H1 (cell line): ENCODE results near the gene LPP. TPM values are rescaled to one million over a fixed set of nuclear protein-coding genes. Genes with fewer than 3 reads are reported as not detected.

Experiments
- CEBPB ChIP-seq: IDR thresholded peaks from 2 replicates; pipeline ENCODE4 v1.6.1; 2012; ENCODE audit warnings: low read depth, low read length
- CHD2 ChIP-seq: IDR thresholded peaks from 2 replicates; pipeline ENCODE4 v1.6.1; 2012; ENCODE audit warnings: low read length, improper control_type of control experiment
- RAD21 ChIP-seq, 2 experiments: IDR thresholded peaks in 1 of 2; conservative IDR thresholded peaks in 1 of 2; 2 replicates each; pipeline ENCODE4 v1.6.1; 2011; ENCODE audit warnings: low read depth in 2 of 2, low read length in 2 of 2, improper control_type of control experiment in 1 of 2, inconsistent platforms in 1 of 2, mild to moderate bottlenecking in 1 of 2, moderate library complexity in 1 of 2
- RNF2 ChIP-seq: fragments of 200-900, 300-1000 bp; sonication (generic); IDR thresholded peaks from 2 replicates; pipeline ENCODE4 v1.7.1; 2016; ENCODE audit warnings: borderline replicate concordance, low read depth, mild to moderate bottlenecking, antibody characterized with exemption, low read length; ENCODE audit not compliant: poor library complexity, severe bottlenecking; ENCODE audit errors: missing control alignments
- SP1 ChIP-seq: IDR thresholded peaks from 2 replicates; pipeline ENCODE4 v1.6.1; 2011; ENCODE audit warnings: low read depth, low read length
- SUZ12 ChIP-seq: fragments of 200-600 bp; sonication (generic); IDR thresholded peaks from 2 replicates; pipeline ENCODE4 v1.6.1; 2012; ENCODE audit warnings: mild to moderate bottlenecking, inconsistent platforms, low read length, moderate library complexity, mixed read lengths
- TAF7 ChIP-seq: optimal IDR thresholded peaks from 2 replicates; pipeline ENCODE3; 2011; ENCODE audit warnings: low read depth, mild to moderate bottlenecking, inconsistent platforms, low read length, moderate library complexity, borderline replicate concordance
- ZNF274 ChIP-seq: IDR thresholded peaks from 2 replicates; pipeline ENCODE4 v1.7.0; 2012; ENCODE audit warnings: low read length, borderline replicate concordance; ENCODE audit errors: extremely low read depth
- polyA plus RNA-seq, 7 experiments: library from polyadenylated mRNA; depleted of rRNA in 3 of 7; stranded (reverse) in 5 of 7; unstranded in 2 of 7; fragments of >200 nt in 5 of 7; fragments of 200-250 nt in 2 of 7; gene quantifications; 1 replicate in 5 of 7; 2 replicates in 1 of 7; 4 replicates in 1 of 7; pipeline versions ENCODE4 v1.2.1 to v1.2.3, GENCODE V29; 2011 to 2013; ENCODE audit warnings: missing spikeins in 2 of 7, mixed read lengths in 2 of 7
- total RNA-seq: library from RNA; stranded (reverse); fragmentation: NEBNext Ultra II Directional; extraction: Animal tissue kit (Norgen Biotek cat#: 25700); gene quantifications from 2 replicates; pipeline ENCODE4 v1.2.1, GENCODE V29; 2021
- TF ChIP-seq, protein P1 (sequence below): fragments of 300-600 bp; sonication (generic); IDR thresholded peaks from 2 replicates; pipeline ENCODE4 v1.7.1; 2012; ENCODE audit warnings: low read length, moderate library complexity, mild to moderate bottlenecking, inconsistent platforms; ENCODE audit not compliant: insufficient replicate concordance
- TF ChIP-seq, protein P2 (sequence below): IDR thresholded peaks from 2 replicates; pipeline ENCODE4 v1.6.1; 2012; ENCODE audit warnings: inconsistent platforms

Gene LPP
- total and polyA plus RNA-seq, 2 of the 8 experiments (the other 6 are each of a cell fraction or from before 2014, with no cell fraction given) = 10.0 to 53.3 TPM

DNA sequence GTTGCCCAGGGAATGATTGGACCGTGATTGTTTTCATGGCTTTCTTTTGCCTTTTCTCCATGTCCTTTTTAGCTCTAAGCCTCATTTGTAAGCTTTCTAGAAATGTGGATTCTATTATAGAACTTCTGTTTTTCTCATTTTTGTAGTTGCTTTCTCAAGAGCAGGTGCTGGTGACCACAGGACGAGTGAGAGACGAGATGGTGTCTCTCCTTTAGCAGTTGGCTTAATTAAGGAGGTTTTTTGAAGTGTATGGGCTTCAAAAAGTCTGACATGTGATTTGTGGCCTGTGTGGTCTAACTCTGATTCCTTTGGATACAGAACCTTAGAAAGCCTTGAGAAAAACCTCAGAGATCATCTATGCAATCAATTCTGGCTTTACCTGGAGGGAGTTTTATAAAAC is 292.8 kb downstream of the LPP start (continued):
- TF ChIP-seq, protein P1, sequence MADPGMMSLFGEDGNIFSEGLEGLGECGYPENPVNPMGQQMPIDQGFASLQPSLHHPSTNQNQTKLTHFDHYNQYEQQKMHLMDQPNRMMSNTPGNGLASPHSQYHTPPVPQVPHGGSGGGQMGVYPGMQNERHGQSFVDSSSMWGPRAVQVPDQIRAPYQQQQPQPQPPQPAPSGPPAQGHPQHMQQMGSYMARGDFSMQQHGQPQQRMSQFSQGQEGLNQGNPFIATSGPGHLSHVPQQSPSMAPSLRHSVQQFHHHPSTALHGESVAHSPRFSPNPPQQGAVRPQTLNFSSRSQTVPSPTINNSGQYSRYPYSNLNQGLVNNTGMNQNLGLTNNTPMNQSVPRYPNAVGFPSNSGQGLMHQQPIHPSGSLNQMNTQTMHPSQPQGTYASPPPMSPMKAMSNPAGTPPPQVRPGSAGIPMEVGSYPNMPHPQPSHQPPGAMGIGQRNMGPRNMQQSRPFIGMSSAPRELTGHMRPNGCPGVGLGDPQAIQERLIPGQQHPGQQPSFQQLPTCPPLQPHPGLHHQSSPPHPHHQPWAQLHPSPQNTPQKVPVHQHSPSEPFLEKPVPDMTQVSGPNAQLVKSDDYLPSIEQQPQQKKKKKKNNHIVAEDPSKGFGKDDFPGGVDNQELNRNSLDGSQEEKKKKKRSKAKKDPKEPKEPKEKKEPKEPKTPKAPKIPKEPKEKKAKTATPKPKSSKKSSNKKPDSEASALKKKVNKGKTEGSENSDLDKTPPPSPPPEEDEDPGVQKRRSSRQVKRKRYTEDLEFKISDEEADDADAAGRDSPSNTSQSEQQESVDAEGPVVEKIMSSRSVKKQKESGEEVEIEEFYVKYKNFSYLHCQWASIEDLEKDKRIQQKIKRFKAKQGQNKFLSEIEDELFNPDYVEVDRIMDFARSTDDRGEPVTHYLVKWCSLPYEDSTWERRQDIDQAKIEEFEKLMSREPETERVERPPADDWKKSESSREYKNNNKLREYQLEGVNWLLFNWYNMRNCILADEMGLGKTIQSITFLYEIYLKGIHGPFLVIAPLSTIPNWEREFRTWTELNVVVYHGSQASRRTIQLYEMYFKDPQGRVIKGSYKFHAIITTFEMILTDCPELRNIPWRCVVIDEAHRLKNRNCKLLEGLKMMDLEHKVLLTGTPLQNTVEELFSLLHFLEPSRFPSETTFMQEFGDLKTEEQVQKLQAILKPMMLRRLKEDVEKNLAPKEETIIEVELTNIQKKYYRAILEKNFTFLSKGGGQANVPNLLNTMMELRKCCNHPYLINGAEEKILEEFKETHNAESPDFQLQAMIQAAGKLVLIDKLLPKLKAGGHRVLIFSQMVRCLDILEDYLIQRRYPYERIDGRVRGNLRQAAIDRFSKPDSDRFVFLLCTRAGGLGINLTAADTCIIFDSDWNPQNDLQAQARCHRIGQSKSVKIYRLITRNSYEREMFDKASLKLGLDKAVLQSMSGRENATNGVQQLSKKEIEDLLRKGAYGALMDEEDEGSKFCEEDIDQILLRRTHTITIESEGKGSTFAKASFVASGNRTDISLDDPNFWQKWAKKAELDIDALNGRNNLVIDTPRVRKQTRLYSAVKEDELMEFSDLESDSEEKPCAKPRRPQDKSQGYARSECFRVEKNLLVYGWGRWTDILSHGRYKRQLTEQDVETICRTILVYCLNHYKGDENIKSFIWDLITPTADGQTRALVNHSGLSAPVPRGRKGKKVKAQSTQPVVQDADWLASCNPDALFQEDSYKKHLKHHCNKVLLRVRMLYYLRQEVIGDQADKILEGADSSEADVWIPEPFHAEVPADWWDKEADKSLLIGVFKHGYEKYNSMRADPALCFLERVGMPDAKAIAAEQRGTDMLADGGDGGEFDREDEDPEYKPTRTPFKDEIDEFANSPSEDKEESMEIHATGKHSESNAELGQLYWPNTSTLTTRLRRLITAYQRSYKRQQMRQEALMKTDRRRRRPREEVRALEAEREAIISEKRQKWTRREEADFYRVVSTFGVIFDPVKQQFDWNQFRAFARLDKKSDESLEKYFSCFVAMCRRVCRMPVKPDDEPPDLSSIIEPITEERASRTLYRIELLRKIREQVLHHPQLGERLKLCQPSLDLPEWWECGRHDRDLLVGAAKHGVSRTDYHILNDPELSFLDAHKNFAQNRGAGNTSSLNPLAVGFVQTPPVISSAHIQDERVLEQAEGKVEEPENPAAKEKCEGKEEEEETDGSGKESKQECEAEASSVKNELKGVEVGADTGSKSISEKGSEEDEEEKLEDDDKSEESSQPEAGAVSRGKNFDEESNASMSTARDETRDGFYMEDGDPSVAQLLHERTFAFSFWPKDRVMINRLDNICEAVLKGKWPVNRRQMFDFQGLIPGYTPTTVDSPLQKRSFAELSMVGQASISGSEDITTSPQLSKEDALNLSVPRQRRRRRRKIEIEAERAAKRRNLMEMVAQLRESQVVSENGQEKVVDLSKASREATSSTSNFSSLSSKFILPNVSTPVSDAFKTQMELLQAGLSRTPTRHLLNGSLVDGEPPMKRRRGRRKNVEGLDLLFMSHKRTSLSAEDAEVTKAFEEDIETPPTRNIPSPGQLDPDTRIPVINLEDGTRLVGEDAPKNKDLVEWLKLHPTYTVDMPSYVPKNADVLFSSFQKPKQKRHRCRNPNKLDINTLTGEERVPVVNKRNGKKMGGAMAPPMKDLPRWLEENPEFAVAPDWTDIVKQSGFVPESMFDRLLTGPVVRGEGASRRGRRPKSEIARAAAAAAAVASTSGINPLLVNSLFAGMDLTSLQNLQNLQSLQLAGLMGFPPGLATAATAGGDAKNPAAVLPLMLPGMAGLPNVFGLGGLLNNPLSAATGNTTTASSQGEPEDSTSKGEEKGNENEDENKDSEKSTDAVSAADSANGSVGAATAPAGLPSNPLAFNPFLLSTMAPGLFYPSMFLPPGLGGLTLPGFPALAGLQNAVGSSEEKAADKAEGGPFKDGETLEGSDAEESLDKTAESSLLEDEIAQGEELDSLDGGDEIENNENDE = no peak
- TF ChIP-seq RNF2 (no peak), SP1 (no peak), RAD21 (IDR thresholded peaks at IDR 0.05 in 1 of 2, conservative IDR thresholded peaks at IDR 0.05 in 1 of 2; ENCODE audit: low read depth in 2 of 2, low read length in 2 of 2) (no peak), CEBPB (no peak), TAF7 (no peak), SUZ12 (no peak), CHD2 (no peak), ZNF274 (no peak)
- TF ChIP-seq, protein P2, sequence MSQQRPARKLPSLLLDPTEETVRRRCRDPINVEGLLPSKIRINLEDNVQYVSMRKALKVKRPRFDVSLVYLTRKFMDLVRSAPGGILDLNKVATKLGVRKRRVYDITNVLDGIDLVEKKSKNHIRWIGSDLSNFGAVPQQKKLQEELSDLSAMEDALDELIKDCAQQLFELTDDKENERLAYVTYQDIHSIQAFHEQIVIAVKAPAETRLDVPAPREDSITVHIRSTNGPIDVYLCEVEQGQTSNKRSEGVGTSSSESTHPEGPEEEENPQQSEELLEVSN = no peak
